Stimulated activated CD4-positive, alpha-beta T cell treated with anti-CD3 and anti-CD28 coated beads, Interleukin-4, amount 100 ng/mL, for 4 hours (primary cell): ENCODE data around the gene ZNF672.

ENCODE experiments used
- DNase-seq, 2 experiments: peaks; one replicate each; pipeline ENCODE4 v3.0.0-alpha.2; 2020

Gene ZNF672

GRCh38 chr1:248837045-248837780 is 811 bp upstream of the ZNF672 start:
- DNase-seq = no peak

GRCh38 chr1:248838357-248839167 is 538 bp downstream of the ZNF672 start:
- DNase-seq = peak; percentile 82 to 86

- no peak for DNase-seq
Measured at GRCh38 chr1:248839168-248839555, 1.1 kb downstream of the ZNF672 start.

- DNase-seq = no peak
Measured at GRCh38 chr1:248840946-248841345, 2.9 kb downstream of the ZNF672 start.

GRCh38 chr1:248841702-248842395 is 3.8 kb downstream of the ZNF672 start:
- no peak for DNase-seq

GRCh38 chr1:248842781-248843331 is 4.8 kb downstream of the ZNF672 start:
- no peak for DNase-seq

- no peak for DNase-seq
Measured at GRCh38 chr1:248843687-248844086, 5.7 kb downstream of the ZNF672 start.

GRCh38 chr1:248844526-248844925 is 6.5 kb downstream of the ZNF672 start:
- DNase-seq = no peak

- DNase-seq = no peak
Measured at GRCh38 chr1:248847181-248847955, 9.3 kb downstream of the ZNF672 start.

GRCh38 chr1:248847956-248848561 is 10.0 kb downstream of the ZNF672 start:
- DNase-seq = no peak

GRCh38 chr1:248848602-248849001 is 10.6 kb downstream of the ZNF672 start:
- no peak for DNase-seq

GRCh38 chr1:248849152-248849551 is 11.1 kb downstream of the ZNF672 start:
- no peak for DNase-seq

GRCh38 chr1:248849637-248850036 is 11.6 kb downstream of the ZNF672 start:
- no peak for DNase-seq

- no peak for DNase-seq
Measured at GRCh38 chr1:248850124-248850523, 12.1 kb downstream of the ZNF672 start.

- no peak for DNase-seq
Measured at GRCh38 chr1:248850536-248851251, 12.7 kb downstream of the ZNF672 start.

- no peak for DNase-seq
Measured at GRCh38 chr1:248851390-248851789, 13.4 kb downstream of the ZNF672 start.

- DNase-seq = no peak
Measured at GRCh38 chr1:248852481-248853405, 14.7 kb downstream of the ZNF672 start.

- no peak for DNase-seq
Measured at GRCh38 chr1:248853663-248854375, 15.8 kb downstream of the ZNF672 start.

GRCh38 chr1:248855580-248855979 is 17.6 kb downstream of the ZNF672 start:
- DNase-seq = no peak

GRCh38 chr1:248856176-248856575 is 18.2 kb downstream of the ZNF672 start:
- DNase-seq = no peak
